ENCODE data around the gene PCDH9.

Gene PCDH9

DNA sequence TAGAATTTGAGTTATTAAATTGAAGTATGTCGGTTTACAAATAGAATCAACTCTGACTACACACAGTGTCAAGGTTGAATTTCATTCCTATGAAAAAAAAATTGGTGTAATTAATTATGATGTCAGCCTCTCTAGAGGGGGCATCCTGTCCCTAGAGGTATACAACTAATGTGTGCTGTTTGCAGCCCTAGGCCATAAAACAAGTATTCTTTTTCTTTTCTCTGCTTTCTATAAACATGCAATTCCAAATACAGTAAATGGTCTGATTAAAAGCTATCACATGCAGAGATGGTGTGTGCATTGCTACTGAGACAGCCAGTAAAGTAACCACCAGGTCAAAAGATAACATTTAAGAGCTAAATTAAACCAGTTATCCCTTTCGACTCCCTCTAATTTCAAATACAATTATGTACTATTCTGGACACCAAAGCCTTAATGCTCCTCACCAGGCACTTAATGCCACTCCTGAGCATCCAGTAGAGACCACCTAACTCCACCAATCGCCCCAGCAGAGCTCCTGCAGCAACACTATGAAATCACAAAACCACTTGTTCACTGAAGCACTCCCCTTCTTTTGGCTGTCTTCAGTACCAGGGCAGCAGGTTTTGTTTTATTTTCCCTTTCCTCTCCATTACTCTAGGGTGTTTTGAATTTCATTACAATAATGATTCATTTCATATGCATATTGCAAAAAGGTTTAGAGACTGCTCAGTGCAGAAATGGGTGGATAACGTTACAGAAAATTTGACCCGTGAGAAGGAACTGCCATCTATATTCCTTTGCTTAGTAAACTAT lies 426.9 kb downstream of the PCDH9 start:
- no peak overlapping the region for H3K4me3 ChIP-seq (ENCODE audit: low read depth, low read length)

DNA sequence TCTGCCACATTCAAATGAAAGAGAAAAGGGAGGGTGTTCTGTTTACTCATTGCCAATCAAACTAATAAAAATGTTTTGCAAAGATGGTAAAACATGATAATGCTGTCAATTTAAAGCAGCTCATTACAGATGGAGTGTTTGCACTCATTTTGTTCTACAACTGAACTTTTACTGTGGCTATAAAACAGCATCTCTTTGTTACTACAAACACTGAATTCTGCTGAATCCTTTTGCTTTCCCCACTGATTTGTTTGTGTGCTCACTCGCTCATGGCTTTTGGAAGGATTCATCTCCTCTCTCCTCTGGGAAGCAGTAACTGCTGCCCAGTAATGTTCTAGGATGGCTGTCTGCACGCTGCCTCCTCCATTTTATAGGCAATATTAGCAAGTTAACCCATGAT lies 434.5 kb downstream of the PCDH9 start:
- H3K4me3 ChIP-seq (ENCODE audit: low read depth, low read length) = no peak overlapping the region
- TF ChIP-seq, protein P1, sequence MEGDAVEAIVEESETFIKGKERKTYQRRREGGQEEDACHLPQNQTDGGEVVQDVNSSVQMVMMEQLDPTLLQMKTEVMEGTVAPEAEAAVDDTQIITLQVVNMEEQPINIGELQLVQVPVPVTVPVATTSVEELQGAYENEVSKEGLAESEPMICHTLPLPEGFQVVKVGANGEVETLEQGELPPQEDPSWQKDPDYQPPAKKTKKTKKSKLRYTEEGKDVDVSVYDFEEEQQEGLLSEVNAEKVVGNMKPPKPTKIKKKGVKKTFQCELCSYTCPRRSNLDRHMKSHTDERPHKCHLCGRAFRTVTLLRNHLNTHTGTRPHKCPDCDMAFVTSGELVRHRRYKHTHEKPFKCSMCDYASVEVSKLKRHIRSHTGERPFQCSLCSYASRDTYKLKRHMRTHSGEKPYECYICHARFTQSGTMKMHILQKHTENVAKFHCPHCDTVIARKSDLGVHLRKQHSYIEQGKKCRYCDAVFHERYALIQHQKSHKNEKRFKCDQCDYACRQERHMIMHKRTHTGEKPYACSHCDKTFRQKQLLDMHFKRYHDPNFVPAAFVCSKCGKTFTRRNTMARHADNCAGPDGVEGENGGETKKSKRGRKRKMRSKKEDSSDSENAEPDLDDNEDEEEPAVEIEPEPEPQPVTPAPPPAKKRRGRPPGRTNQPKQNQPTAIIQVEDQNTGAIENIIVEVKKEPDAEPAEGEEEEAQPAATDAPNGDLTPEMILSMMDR (IDR thresholded peaks at IDR 0.05; ENCODE audit: low read depth, low read length) = no peak

More for the DNA sequence above, 426.9 kb downstream of the PCDH9 start:
- TF ChIP-seq, protein P1 (IDR thresholded peaks at IDR 0.05; ENCODE audit: low read depth, low read length) = no peak

DNA sequence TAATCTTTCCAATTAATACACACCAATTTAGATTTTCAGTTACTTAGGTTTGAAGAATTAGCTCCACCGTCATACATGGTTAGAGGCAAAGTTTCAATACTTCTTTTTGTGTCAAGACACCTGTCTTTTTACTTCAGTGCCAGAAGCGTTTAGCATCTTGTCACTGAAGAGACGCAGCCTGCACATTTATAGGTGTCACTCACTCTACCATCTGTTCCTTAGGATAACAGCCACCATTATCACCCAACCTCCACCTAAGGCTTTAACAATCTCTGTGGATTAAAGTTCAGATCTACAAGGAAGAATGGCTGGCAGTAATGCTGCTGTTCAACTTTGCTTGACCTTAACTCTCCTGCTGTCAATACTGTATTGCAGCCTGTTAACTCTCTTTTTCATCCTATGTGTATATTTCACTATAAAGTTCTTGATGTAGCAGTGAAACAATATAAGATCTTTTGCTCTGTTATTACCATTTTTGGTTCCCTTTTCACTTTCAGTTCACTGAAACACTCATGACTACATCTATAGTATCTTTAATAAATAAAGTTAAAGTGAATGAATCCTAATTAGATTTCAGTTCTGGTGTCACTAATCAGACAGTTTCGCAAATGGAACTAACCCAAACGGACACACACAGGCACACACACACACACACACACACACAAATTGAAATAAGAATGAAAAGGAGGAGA lies 435.6 kb downstream of the PCDH9 start:
- TF ChIP-seq, protein P1 (IDR thresholded peaks at IDR 0.05; ENCODE audit: low read depth, low read length) = no peak
- H3K4me3 ChIP-seq (ENCODE audit: low read depth, low read length) = no peak overlapping the region

DNA sequence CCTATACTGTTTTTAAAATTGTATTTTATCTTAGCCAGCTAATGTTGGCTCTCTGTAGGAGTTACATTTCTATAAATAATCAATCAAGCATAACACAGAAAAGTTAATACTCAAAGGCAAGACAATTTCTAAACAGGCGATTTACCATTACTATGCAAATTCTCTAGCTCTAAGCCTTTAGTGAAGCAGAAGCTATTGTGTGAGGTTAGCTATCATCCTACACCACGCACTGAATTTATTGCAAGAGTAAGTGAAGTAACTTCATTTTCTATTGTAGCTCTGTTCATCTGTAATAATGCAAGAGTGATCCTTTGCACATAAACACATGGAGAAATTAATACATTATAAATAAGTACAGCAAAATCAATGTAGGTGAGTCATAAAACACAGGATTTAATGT lies 439.3 kb downstream of the PCDH9 start:
- H3K4me3 ChIP-seq (ENCODE audit: low read depth, low read length) = no peak overlapping the region
- TF ChIP-seq, protein P1 (IDR thresholded peaks at IDR 0.05; ENCODE audit: low read depth, low read length) = no peak

DNA sequence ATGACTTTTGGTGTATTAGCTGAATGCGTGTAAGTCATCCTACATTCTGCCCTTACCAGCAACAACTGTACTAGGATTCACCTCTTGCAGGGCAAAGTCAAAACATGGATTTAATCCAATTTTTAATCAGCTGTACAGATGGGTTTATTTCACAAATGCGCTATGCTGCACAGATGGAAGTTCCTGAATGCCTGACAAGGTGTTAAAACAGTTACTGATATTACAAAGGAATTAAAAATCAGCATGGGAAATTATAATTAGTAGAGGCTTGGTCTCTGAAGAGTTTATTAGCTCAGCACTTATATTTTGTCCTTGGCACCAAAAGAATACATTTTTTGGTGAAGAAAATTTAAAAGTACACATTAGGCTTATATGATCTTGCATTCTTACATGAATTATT lies 448.9 kb downstream of the PCDH9 start:
- TF ChIP-seq, protein P1 (IDR thresholded peaks at IDR 0.05; ENCODE audit: low read depth, low read length) = no peak
- no peak overlapping the region for H3K4me3 ChIP-seq (ENCODE audit: low read depth, low read length)

DNA sequence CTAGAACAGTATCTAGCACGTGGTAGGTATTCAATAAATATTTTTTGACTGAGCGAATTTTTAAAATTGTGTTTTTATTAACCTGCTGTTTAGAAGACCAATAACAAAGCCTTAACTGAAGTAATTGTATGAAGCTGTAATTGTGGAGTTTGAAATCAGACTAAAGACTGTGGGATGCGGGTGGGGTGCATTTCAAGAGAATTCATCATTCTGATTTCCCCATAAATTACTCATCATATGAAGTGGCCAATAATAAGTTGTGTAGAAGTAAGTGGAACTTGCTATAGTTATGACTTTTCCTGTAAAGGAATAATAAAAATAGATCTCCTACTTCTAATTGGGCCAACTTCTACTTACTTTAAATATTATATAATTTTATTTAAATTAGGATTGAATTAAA lies 449.3 kb downstream of the PCDH9 start:
- H3K4me3 ChIP-seq (ENCODE audit: low read depth, low read length) = no peak overlapping the region
- TF ChIP-seq, protein P1 (IDR thresholded peaks at IDR 0.05; ENCODE audit: low read depth, low read length) = no peak

DNA sequence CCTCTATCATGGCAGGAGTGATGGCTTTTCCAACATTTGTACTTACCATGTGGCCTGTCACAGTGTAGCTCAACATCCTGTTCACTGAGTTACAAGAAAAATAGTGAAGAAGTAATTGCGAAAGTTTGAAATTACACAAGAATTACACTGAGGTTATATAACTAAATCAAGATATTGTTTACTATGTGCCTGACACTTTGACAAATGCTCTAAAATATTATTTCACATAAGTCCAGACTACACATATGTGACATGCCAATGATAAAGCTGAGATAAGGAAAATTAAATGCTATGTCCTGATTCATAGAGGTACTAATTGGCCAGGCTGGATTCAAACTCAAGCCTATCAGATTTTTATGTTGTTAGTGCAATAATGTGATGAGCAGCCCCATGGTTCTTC lies 451.7 kb downstream of the PCDH9 start:
- no peak overlapping the region for H3K4me3 ChIP-seq (ENCODE audit: low read depth, low read length)
- TF ChIP-seq, protein P1 (IDR thresholded peaks at IDR 0.05; ENCODE audit: low read depth, low read length) = no peak
